HepG2 (cell line): ENCODE data around the gene SLC26A5. TPM values are rescaled to one million over a fixed set of nuclear protein-coding genes. Genes with fewer than 3 reads are reported as not detected.
A peak's percentile ranks its signal among the peaks of the same experiment; 100 is the strongest.

ENCODE experiments used
- BCL6 ChIP-seq: IDR thresholded peaks from 2 replicates; pipeline ENCODE4 v1.6.1; 2016; ENCODE audit warnings: missing genetic modification reagents, missing compliant biosample characterization
- BORCS8-MEF2B ChIP-seq: sonication (generic); formaldehyde crosslinking; IDR thresholded peaks from 2 replicates; pipeline ENCODE4 v1.8.0; 2022; ENCODE audit warnings: mild to moderate bottlenecking, missing genetic modification reagents
- CCDC6 ChIP-seq: sonication (generic); formaldehyde crosslinking; IDR thresholded peaks from 2 replicates; pipeline ENCODE4 v1.8.1; 2022; ENCODE audit warnings: mild to moderate bottlenecking, missing genetic modification reagents, moderate library complexity
- HNRNPUL1 ChIP-seq: fragments of 200-400 bp; formaldehyde crosslinking; IDR thresholded peaks from 2 replicates; pipeline ENCODE4 v1.6.1; 2017; ENCODE audit warnings: low read depth, mild to moderate bottlenecking, low read length, moderate library complexity
- HOXA5 ChIP-seq: sonication (generic); formaldehyde crosslinking; IDR thresholded peaks from 2 replicates; pipeline ENCODE4 v1.4.0; 2020; ENCODE audit warnings: missing genetic modification reagents
- MED8 ChIP-seq: sonication (generic); formaldehyde crosslinking; IDR thresholded peaks from 2 replicates; pipeline ENCODE4 v1.8.1; 2023; ENCODE audit warnings: mild to moderate bottlenecking, missing genetic modification reagents; ENCODE audit not compliant: insufficient replicate concordance
- MLLT10 ChIP-seq: sonication (generic); formaldehyde crosslinking; IDR thresholded peaks from 2 replicates; pipeline ENCODE4 v1.4.0; 2020; ENCODE audit warnings: missing genetic modification reagents
- NR1H2 ChIP-seq: sonication (generic); formaldehyde crosslinking; IDR thresholded peaks from 2 replicates; pipeline ENCODE4 v1.8.1; 2022; ENCODE audit warnings: low read depth, missing genetic modification reagents, borderline replicate concordance
- SNAI1 ChIP-seq: sonication (generic); formaldehyde crosslinking; IDR thresholded peaks from 2 replicates; pipeline ENCODE4 v1.5.0; 2020; ENCODE audit warnings: mild to moderate bottlenecking, missing genetic modification reagents, borderline replicate concordance
- SSRP1 ChIP-seq: IDR thresholded peaks from 2 replicates; pipeline ENCODE4 v1.6.1; 2016; ENCODE audit warnings: control low read depth
- TMF1 ChIP-seq: sonication (generic); formaldehyde crosslinking; IDR thresholded peaks from 2 replicates; pipeline ENCODE4 v1.8.1; 2022; ENCODE audit warnings: low read depth, missing genetic modification reagents
- ZNF180 ChIP-seq: sonication (generic); formaldehyde crosslinking; IDR thresholded peaks from 2 replicates; pipeline ENCODE4 v1.4.0; 2020; ENCODE audit warnings: low read depth, missing genetic modification reagents, borderline replicate concordance
- ZNF205 ChIP-seq: IDR thresholded peaks from 2 replicates; pipeline ENCODE4 v1.6.1; 2018; ENCODE audit warnings: missing biosample characterization, missing genetic modification reagents
- ZNF501 ChIP-seq: sonication (generic); formaldehyde crosslinking; IDR thresholded peaks from 2 replicates; pipeline ENCODE4 v1.5.1; 2020; ENCODE audit warnings: mild to moderate bottlenecking, moderate library complexity, missing genetic modification reagents
- ZNF564 ChIP-seq: sonication (generic); formaldehyde crosslinking; IDR thresholded peaks from 2 replicates; pipeline ENCODE4 v1.8.1; 2023; ENCODE audit warnings: mild to moderate bottlenecking, missing genetic modification reagents
- polyA plus RNA-seq, 8 experiments: library from polyadenylated mRNA; depleted of rRNA in 3 of 8; stranded (reverse) in 7 of 8; unstranded in 1 of 8; fragments of >200 nt; fragmentation: Illumina TruSeq in 4 of 8; extraction: Trizol in 4 of 8; gene quantifications; 2 replicates each; pipeline versions ENCODE4 v1.2.1 to v1.2.3, GENCODE V29; 2011 to 2016; ENCODE audit warnings: low read depth in 4 of 8, missing spikeins in 1 of 8, mixed read lengths in 1 of 8; ENCODE audit not compliant: insufficient read depth in 1 of 8
- total RNA-seq, 5 experiments: library from RNA; depleted of rRNA; stranded (reverse); fragments of >200 nt; fragmentation: Illumina TruSeq; extraction: Trizol; gene quantifications; 2 replicates each; pipeline ENCODE4 v1.2.3, GENCODE V29; 2016; ENCODE audit warnings: low read depth in 1 of 5
- TF ChIP-seq, protein P1 (sequence below): sonication (generic); formaldehyde crosslinking; IDR thresholded peaks from 2 replicates; pipeline ENCODE4 v1.8.0; 2022; ENCODE audit warnings: mild to moderate bottlenecking, missing genetic modification reagents, borderline replicate concordance
- TF ChIP-seq, protein P2 (sequence below): fragments of 450-650 bp; IDR thresholded peaks from 2 replicates; pipeline ENCODE4 v1.6.1; 2017
- TF ChIP-seq, protein P3 (sequence below), 2 experiments: sonication (generic) in 1 of 2; formaldehyde crosslinking in 1 of 2; IDR thresholded peaks; 2 replicates each; pipeline versions ENCODE4 v1.4.0 to v1.6.1; 2016 to 2020; ENCODE audit warnings: borderline replicate concordance in 1 of 2, low read depth in 1 of 2, mild to moderate bottlenecking in 1 of 2, missing genetic modification reagents in 1 of 2
- TF ChIP-seq, protein P4 (sequence below): sonication (generic); formaldehyde crosslinking; IDR thresholded peaks from 2 replicates; pipeline ENCODE4 v1.8.1; 2022; ENCODE audit warnings: mild to moderate bottlenecking, missing genetic modification reagents

SLC26A5 gene
- total and polyA plus RNA-seq, 2 of the 13 experiments (the other 11 are each of a cell fraction or from before 2014, with no cell fraction given) = 0.08 to 0.11 TPM

DNA sequence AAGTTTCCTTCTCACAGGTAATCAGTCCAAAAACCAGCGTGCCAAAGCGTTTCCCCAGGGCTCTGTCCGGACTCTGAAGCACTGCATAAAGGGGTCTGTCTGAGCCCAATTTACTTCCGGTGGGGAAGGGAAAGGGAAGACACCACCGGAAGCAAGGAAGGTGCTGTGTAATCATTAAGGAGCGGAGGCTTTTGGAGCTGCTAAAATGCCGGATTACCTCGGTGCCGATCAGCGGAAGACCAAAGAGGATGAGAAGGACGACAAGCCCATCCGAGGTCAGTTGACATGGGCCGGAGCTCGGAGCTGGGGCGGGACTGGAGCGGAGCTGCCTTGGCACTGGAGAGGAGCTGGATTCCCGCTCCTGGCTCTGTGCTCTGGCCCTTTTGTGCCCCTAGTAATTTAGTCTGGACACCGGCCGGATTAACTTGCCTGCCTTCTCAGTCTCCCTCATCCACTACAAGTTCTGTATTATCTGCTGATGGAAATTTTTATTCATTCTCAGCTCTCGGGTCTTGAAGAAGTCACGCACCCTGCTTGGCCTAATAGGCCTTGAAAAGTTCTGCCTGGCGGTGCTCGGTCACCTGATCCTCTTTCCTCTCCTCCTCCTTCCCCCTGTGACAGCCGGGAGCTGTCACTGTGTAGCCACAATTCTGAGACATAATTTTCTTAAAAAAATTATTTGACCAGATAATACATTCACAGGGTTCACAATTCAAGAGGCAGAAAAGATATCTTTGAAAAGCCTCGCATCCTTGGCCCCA is 98.3 kb downstream of the SLC26A5 start, which contains the start of gene PSMC2 (continued):
- peak; percentile 61; the same call in 1 of the 2 replicates for TF ChIP-seq ZNF205 (CRISPR knock-in tag)
- no peak for TF ChIP-seq HNRNPUL1
- no peak for TF ChIP-seq CCDC6 (CRISPR knock-in tag)
- TF ChIP-seq, protein P1, sequence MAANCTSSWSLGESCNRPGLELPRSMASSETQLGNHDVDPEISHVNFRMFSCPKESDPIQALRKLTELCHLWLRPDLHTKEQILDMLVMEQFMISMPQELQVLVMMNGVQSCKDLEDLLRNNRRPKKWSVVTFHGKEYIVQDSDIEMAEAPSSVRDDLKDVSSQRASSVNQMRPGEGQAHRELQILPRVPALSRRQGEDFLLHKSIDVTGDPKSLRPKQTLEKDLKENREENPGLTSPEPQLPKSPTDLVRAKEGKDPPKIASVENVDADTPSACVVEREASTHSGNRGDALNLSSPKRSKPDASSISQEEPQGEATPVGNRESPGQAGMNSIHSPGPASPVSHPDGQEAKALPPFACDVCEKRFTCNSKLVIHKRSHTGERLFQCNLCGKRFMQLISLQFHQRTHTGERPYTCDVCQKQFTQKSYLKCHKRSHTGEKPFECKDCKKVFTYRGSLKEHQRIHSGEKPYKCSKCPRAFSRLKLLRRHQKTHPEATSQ (CRISPR knock-in tag) = no peak; the same call in 1 of the 2 replicates
- no peak for TF ChIP-seq BORCS8-MEF2B (CRISPR knock-in tag)
- TF ChIP-seq, protein P2, sequence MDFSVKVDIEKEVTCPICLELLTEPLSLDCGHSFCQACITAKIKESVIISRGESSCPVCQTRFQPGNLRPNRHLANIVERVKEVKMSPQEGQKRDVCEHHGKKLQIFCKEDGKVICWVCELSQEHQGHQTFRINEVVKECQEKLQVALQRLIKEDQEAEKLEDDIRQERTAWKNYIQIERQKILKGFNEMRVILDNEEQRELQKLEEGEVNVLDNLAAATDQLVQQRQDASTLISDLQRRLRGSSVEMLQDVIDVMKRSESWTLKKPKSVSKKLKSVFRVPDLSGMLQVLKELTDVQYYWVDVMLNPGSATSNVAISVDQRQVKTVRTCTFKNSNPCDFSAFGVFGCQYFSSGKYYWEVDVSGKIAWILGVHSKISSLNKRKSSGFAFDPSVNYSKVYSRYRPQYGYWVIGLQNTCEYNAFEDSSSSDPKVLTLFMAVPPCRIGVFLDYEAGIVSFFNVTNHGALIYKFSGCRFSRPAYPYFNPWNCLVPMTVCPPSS = no peak
- no peak; the same call in 1 of the 2 replicates for TF ChIP-seq HOXA5 (CRISPR knock-in tag)
- TF ChIP-seq TMF1 = no peak
- peak; percentile 84 for TF ChIP-seq ZNF501 (CRISPR knock-in tag)
- no peak for TF ChIP-seq ZNF180 (CRISPR knock-in tag)
- TF ChIP-seq, protein P3, sequence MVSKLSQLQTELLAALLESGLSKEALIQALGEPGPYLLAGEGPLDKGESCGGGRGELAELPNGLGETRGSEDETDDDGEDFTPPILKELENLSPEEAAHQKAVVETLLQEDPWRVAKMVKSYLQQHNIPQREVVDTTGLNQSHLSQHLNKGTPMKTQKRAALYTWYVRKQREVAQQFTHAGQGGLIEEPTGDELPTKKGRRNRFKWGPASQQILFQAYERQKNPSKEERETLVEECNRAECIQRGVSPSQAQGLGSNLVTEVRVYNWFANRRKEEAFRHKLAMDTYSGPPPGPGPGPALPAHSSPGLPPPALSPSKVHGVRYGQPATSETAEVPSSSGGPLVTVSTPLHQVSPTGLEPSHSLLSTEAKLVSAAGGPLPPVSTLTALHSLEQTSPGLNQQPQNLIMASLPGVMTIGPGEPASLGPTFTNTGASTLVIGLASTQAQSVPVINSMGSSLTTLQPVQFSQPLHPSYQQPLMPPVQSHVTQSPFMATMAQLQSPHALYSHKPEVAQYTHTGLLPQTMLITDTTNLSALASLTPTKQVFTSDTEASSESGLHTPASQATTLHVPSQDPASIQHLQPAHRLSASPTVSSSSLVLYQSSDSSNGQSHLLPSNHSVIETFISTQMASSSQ (IDR thresholded peaks at IDR 0.05; ENCODE audit: low read depth) = 0 out of 2 replicates have a peak, but pooled peaks have one; percentile 10
- TF ChIP-seq, protein P3 (CRISPR knock-in tag; IDR thresholded peaks at IDR 0.05; ENCODE audit: borderline replicate concordance) = peak; percentile 59; the same call in 1 of the 2 replicates
- no peak for TF ChIP-seq BCL6 (CRISPR knock-in tag)
- TF ChIP-seq, protein P4, sequence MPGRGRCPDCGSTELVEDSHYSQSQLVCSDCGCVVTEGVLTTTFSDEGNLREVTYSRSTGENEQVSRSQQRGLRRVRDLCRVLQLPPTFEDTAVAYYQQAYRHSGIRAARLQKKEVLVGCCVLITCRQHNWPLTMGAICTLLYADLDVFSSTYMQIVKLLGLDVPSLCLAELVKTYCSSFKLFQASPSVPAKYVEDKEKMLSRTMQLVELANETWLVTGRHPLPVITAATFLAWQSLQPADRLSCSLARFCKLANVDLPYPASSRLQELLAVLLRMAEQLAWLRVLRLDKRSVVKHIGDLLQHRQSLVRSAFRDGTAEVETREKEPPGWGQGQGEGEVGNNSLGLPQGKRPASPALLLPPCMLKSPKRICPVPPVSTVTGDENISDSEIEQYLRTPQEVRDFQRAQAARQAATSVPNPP (CRISPR knock-in tag) = no peak
- no peak for TF ChIP-seq SNAI1
- TF ChIP-seq MLLT10 = no peak
- TF ChIP-seq NR1H2 = no peak
- TF ChIP-seq MED8 (CRISPR knock-in tag) = no peak
- no peak for TF ChIP-seq SSRP1
- TF ChIP-seq ZNF564 (CRISPR knock-in tag) = no peak
